ENCODE measurements around the gene CLEC16A.

The CLEC16A gene

GRCh38 chr16:11104168-11105037 lies 160.0 kb downstream of the CLEC16A start:
- DNase-seq, result no peak

- no peak for DNase-seq
These were observed 160.9 kb downstream of the CLEC16A start for GRCh38 chr16:11105038-11105903.

GRCh38 chr16:11106726-11107125 lies 162.4 kb downstream of the CLEC16A start:
- no peak for DNase-seq

GRCh38 chr16:11107780-11108465 lies 163.6 kb downstream of the CLEC16A start:
- DNase-seq, result no peak

GRCh38 chr16:11108466-11108805 lies 164.1 kb downstream of the CLEC16A start:
- DNase-seq, result no peak

GRCh38 chr16:11109566-11109965 lies 165.2 kb downstream of the CLEC16A start:
- DNase-seq, result no peak

GRCh38 chr16:11111150-11111549 lies 166.8 kb downstream of the CLEC16A start:
- DNase-seq, result no peak

GRCh38 chr16:11111856-11112634 lies 167.7 kb downstream of the CLEC16A start:
- no peak for DNase-seq

GRCh38 chr16:11112723-11113348 lies 168.5 kb downstream of the CLEC16A start:
- no peak for DNase-seq

- DNase-seq, result no peak
These were observed 170.2 kb downstream of the CLEC16A start for GRCh38 chr16:11114366-11115164.

- no peak for DNase-seq
These were observed 173.3 kb downstream of the CLEC16A start for GRCh38 chr16:11117576-11118211.

GRCh38 chr16:11118479-11118878 lies 174.1 kb downstream of the CLEC16A start:
- DNase-seq, result no peak

GRCh38 chr16:11121083-11121608 lies 176.8 kb downstream of the CLEC16A start:
- no peak for DNase-seq

GRCh38 chr16:11121914-11122692 lies 177.7 kb downstream of the CLEC16A start:
- no peak for DNase-seq

- DNase-seq, result no peak
These were observed 179.3 kb downstream of the CLEC16A start for GRCh38 chr16:11123666-11124065.

GRCh38 chr16:11125936-11126335 lies 181.6 kb downstream of the CLEC16A start:
- DNase-seq, result no peak

- no peak for DNase-seq
These were observed 182.2 kb downstream of the CLEC16A start for GRCh38 chr16:11126399-11127054.

GRCh38 chr16:11127610-11128195 lies 183.3 kb downstream of the CLEC16A start:
- DNase-seq, result no peak
